CD14-positive monocyte (primary cell): ENCODE data around the gene TMEM181. TPM values are rescaled to one million over a fixed set of nuclear protein-coding genes. Genes with fewer than 3 reads are reported as not detected.

ENCODE experiments used
- DNase-seq, 3 donors: peaks; one replicate each; pipeline ENCODE4 v3.0.0-alpha.2; 2011 to 2022
- H2AFZ ChIP-seq: 2 replicates; pipeline ENCODE4 v1.6.0; 2012; ENCODE audit warnings: mild to moderate bottlenecking, low read depth, low read length, inconsistent platforms; ENCODE audit not compliant: insufficient read depth, poor library complexity, severe bottlenecking
- H3K27ac ChIP-seq, 2 donors: 1 replicate in 1 of 2; 2 replicates in 1 of 2; pipeline ENCODE4 v1.5.1; 2012 to 2013; ENCODE audit warnings: low read length in 2 of 2, control low read depth in 1 of 2, inconsistent platforms in 1 of 2, low read depth in 1 of 2, mild to moderate bottlenecking in 1 of 2
- H3K27me3 ChIP-seq, 2 donors: one replicate each; pipeline versions ENCODE4 v1.6.0 to v1.6.1; 2011 to 2013; ENCODE audit warnings: low read length in 2 of 2; ENCODE audit not compliant: control insufficient read depth in 2 of 2, insufficient read depth in 2 of 2
- H3K36me3 ChIP-seq, 2 donors: replicated peaks in 1 of 2; 1 replicate in 1 of 2; 2 replicates in 1 of 2; pipeline versions ENCODE4 v1.5.1 to v1.6.1; 2012 to 2013; ENCODE audit warnings: low read length in 2 of 2, control low read depth in 1 of 2, inconsistent platforms in 1 of 2, mild to moderate bottlenecking in 1 of 2; ENCODE audit not compliant: insufficient read depth in 2 of 2, control insufficient read depth in 1 of 2
- H3K4me1 ChIP-seq, 2 donors: 1 replicate in 1 of 2; 2 replicates in 1 of 2; pipeline versions ENCODE4 v1.5.1 to v1.6.1; 2012 to 2013; ENCODE audit warnings: low read length in 2 of 2, control low read depth in 1 of 2, inconsistent platforms in 1 of 2, mild to moderate bottlenecking in 1 of 2, moderate library complexity in 1 of 2; ENCODE audit not compliant: insufficient read depth in 2 of 2, control insufficient read depth in 1 of 2
- H3K4me2 ChIP-seq: replicated peaks from 2 replicates; pipeline ENCODE3; 2012; ENCODE audit warnings: low read length, moderate library complexity, mild to moderate bottlenecking; ENCODE audit not compliant: poor library complexity, severe bottlenecking; ENCODE audit errors: extremely low read depth
- H3K4me3 ChIP-seq, 3 experiments: fragments of 200-600 bp in 1 of 3; sonication (generic) in 1 of 3; replicated peaks in 1 of 3; 1 replicate in 2 of 3; 2 replicates in 1 of 3; pipeline ENCODE4 v1.5.1; 2011 to 2013; ENCODE audit warnings: low read length in 3 of 3, mild to moderate bottlenecking in 3 of 3, control low read depth in 2 of 3, low read depth in 2 of 3, inconsistent platforms in 1 of 3, moderate library complexity in 1 of 3
- H3K79me2 ChIP-seq: 2 replicates; pipeline ENCODE4 v1.6.0; 2012; ENCODE audit warnings: mild to moderate bottlenecking, control low read depth, inconsistent platforms, low read length, moderate library complexity; ENCODE audit not compliant: insufficient read depth
- H3K9ac ChIP-seq: 2 replicates; pipeline ENCODE4 v1.6.0; 2017; ENCODE audit warnings: low read length, mild to moderate bottlenecking; ENCODE audit not compliant: insufficient read depth, poor library complexity, severe bottlenecking
- H3K9me3 ChIP-seq, 2 donors: replicated peaks in 1 of 2; 1 replicate in 1 of 2; 2 replicates in 1 of 2; pipeline versions ENCODE4 v1.5.1 to v1.6.1; 2012 to 2013; ENCODE audit warnings: low read length in 2 of 2, control low read depth in 1 of 2; ENCODE audit not compliant: control insufficient read depth in 1 of 2, insufficient read depth in 1 of 2
- H4K20me1 ChIP-seq: 2 replicates; pipeline ENCODE4 v1.6.0; 2012; ENCODE audit warnings: mild to moderate bottlenecking, low read length, control low read depth, moderate library complexity; ENCODE audit not compliant: insufficient read depth
- H3K27ac Mint-ChIP-seq, 7 donors: one replicate each; pipeline ENCODE4 v1.8.0; 2020; ENCODE audit warnings: mild to moderate bottlenecking in 7 of 7, mixed read lengths in 7 of 7, moderate library complexity in 6 of 7, inconsistent platforms in 2 of 7
- H3K27me3 Mint-ChIP-seq, 3 donors: one replicate each; pipeline ENCODE4 v1.8.0; 2021 to 2022; ENCODE audit warnings: low read depth in 3 of 3, mild to moderate bottlenecking in 3 of 3, mixed read lengths in 3 of 3, moderate library complexity in 3 of 3, inconsistent platforms in 1 of 3
- H3K36me3 Mint-ChIP-seq, 2 donors: one replicate each; pipeline ENCODE4 v1.8.0; 2020; ENCODE audit warnings: mixed read lengths in 2 of 2, inconsistent platforms in 1 of 2, mild to moderate bottlenecking in 1 of 2
- H3K4me1 Mint-ChIP-seq: one replicate; pipeline ENCODE4 v1.8.0; 2020; ENCODE audit warnings: mild to moderate bottlenecking, mixed read lengths
- H3K4me3 Mint-ChIP-seq, 2 donors: one replicate each; pipeline ENCODE4 v1.8.0; 2020; ENCODE audit warnings: mild to moderate bottlenecking in 2 of 2, mixed read lengths in 2 of 2, moderate library complexity in 1 of 2
- H3K9me3 Mint-ChIP-seq, 7 donors: one replicate each; pipeline ENCODE4 v1.8.0; 2020 to 2022; ENCODE audit warnings: mixed read lengths in 7 of 7, mild to moderate bottlenecking in 6 of 7, moderate library complexity in 6 of 7, inconsistent platforms in 2 of 7
- CTCF ChIP-seq: fragments of 200-600 bp; IDR thresholded peaks from one replicate; pipeline ENCODE4 v1.8.0; 2022; ENCODE audit warnings: antibody characterized with exemption, mild to moderate bottlenecking
- WGBS: methylation state at CpG from one replicate; pipeline ENCODE4 v1.1.5; 2013; ENCODE audit warnings: missing lambda C conversion rate; ENCODE audit not compliant: insufficient coverage; 5-methylcytosine and 5-hydroxymethylcytosine counted together
- intact Hi-C, 2 donors: fragments of 100-400 bp; cut with micrococcal nuclease; formaldehyde crosslinking; loops; one replicate each; pipeline versions ENCODE4 v1.15.0 to v1.15.1; 2023
- polyA plus RNA-seq, 3 donors: library from polyadenylated mRNA; depleted of rRNA in 1 of 3; unstranded in 2 of 3; stranded (reverse) in 1 of 3; fragments of 300-500 nt in 2 of 3; fragments of >200 nt in 1 of 3; fragmentation: Illumina TruSeq in 2 of 3; gene quantifications; 1 replicate in 2 of 3; 2 replicates in 1 of 3; pipeline ENCODE4 v1.2.3, GENCODE V29; 2012 to 2021

TMEM181 gene
- polyA plus RNA-seq, 3 donors = 2.4 to 6.8 (median 2.6) TPM

- Histone ChIP-seq H3K9ac (peak overlapping the region; percentile 45), H3K27ac (peak overlapping the region; percentile 73 to 76), H3K27me3 (no peaks in the 10 kb centered on the region), H3K36me3 (no peaks in the 10 kb centered on the region), H3K9me3 (no peaks in the 10 kb centered on the region), H3K4me3 (peak overlapping the region; percentile 18 to 73 (median 21)), H3K4me2 (peak overlapping the region; percentile 84), H2AFZ (peak overlapping the region; percentile 66), H3K79me2 (peaks cover 20% of the 10 kb centered on the region), H3K4me1 (peaks cover 71 to 81% of the 10 kb centered on the region in 2 donors), H4K20me1 (no peaks in the 10 kb centered on the region)
- Mint-ChIP-seq H3K36me3 (peaks cover 12 to 14% of the 10 kb centered on the region in 2 donors), H3K27ac (peak overlapping the region; percentile 86 to 96 (median 94)), H3K4me3 (peak overlapping the region; percentile 80 to 92), H3K9me3 (no peaks in the 10 kb centered on the region), H3K27me3 (peaks cover 0 to 4% (median 3%) of the 10 kb centered on the region in 3 donors), H3K4me1 (peaks cover 78% of the 10 kb centered on the region)
- intact Hi-C loops = loop anchor here in 1 of 2 donors (10.0 kb wide), 1 partner anchor 448 kb away; no protein-coding TSS in a partner anchor
- DNase-seq = peak in 1 of 3 donors; percentile 44
- no peak for TF ChIP-seq CTCF
- no CpG with 5 or more reads among the region's 3 CpGs for WGBS
Measured at GRCh38 chr6:158662607-158662953, 102.7 kb downstream of the TMEM181 start.

GRCh38 chr6:158662954-158663624 is 103.2 kb downstream of the TMEM181 start:
- H3K36me3 ChIP-seq = no peaks in the 10 kb centered on the region
- intact Hi-C loops = loop anchor here in 1 of 2 donors (10.0 kb wide), 1 partner anchor 448 kb away; no protein-coding TSS in a partner anchor

More at GRCh38 chr6:158662954-158663624, 103.2 kb downstream of the TMEM181 start:
- Mint-ChIP-seq H3K27ac (peak overlapping the region; percentile 86 to 96 (median 94)), H3K4me1 (peaks cover 83% of the 10 kb centered on the region), H3K4me3 (peak overlapping the region; percentile 80 to 92), H3K27me3 (peaks cover 0 to 4% (median 3%) of the 10 kb centered on the region in 3 donors), H3K9me3 (no peaks in the 10 kb centered on the region), H3K36me3 (peaks cover 12 to 14% of the 10 kb centered on the region in 2 donors)
- no peaks in the 10 kb centered on the region for H3K27me3 ChIP-seq
- peak overlapping the region; percentile 66 for H2AFZ ChIP-seq
- H3K4me2 ChIP-seq = peak overlapping the region; percentile 84
- WGBS = 8% methylated on average over 16 of the region's 27 CpGs
- peaks cover 76 to 86% of the 10 kb centered on the region in 2 donors for H3K4me1 ChIP-seq
- no peaks in the 10 kb centered on the region for H3K9me3 ChIP-seq
- H3K79me2 ChIP-seq = peaks cover 20% of the 10 kb centered on the region
- DNase-seq = no peak
- peak overlapping the region; percentile 18 to 73 (median 21) for H3K4me3 ChIP-seq
- H3K27ac ChIP-seq = peak overlapping the region; percentile 73 to 76
- no peaks in the 10 kb centered on the region for H4K20me1 ChIP-seq
- no peak for TF ChIP-seq CTCF
- H3K9ac ChIP-seq = peak overlapping the region; percentile 45
